GM12801 (cell line): ENCODE measurements around the gene TRAPPC2L.

Experiments used
- TF ChIP-seq, protein P1 (sequence below): IDR thresholded peaks from one replicate; pipeline ENCODE4 v1.5.1; 2011; ENCODE audit warnings: control low read depth; ENCODE audit not compliant: insufficient read length; ENCODE audit errors: extremely low read depth

The TRAPPC2L gene

DNA sequence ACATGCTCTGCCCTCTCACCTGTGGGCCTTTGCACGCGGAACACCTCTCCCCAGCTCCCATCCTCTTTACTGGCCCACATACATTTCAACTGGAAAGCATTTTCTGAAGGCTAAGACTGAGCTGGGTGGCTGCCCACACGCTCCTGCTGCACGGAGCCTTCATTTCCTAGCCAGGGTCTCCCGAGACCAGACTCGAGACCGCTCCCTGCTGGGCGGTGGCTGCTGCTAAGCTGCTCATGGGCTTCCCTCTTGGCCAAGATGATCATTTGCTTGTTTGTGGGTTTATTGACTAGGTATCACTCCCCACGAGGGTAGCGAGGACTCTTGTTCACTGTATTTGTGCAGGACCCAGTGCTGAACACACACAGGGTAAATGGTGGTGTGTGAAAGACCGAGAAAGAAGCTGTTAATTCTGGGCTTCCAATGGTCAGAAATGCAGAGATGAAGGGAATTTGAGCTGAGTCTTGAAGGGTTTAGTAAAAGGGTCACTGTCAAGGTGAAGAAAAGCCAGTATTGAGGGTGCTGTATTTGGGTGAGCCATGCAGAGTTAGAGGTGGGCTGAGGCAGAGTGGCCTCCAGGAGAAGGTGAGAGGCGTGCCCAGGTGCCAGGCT, 907 bp downstream of the TRAPPC2L start:
- TF ChIP-seq, protein P1, sequence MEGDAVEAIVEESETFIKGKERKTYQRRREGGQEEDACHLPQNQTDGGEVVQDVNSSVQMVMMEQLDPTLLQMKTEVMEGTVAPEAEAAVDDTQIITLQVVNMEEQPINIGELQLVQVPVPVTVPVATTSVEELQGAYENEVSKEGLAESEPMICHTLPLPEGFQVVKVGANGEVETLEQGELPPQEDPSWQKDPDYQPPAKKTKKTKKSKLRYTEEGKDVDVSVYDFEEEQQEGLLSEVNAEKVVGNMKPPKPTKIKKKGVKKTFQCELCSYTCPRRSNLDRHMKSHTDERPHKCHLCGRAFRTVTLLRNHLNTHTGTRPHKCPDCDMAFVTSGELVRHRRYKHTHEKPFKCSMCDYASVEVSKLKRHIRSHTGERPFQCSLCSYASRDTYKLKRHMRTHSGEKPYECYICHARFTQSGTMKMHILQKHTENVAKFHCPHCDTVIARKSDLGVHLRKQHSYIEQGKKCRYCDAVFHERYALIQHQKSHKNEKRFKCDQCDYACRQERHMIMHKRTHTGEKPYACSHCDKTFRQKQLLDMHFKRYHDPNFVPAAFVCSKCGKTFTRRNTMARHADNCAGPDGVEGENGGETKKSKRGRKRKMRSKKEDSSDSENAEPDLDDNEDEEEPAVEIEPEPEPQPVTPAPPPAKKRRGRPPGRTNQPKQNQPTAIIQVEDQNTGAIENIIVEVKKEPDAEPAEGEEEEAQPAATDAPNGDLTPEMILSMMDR = no peak

DNA sequence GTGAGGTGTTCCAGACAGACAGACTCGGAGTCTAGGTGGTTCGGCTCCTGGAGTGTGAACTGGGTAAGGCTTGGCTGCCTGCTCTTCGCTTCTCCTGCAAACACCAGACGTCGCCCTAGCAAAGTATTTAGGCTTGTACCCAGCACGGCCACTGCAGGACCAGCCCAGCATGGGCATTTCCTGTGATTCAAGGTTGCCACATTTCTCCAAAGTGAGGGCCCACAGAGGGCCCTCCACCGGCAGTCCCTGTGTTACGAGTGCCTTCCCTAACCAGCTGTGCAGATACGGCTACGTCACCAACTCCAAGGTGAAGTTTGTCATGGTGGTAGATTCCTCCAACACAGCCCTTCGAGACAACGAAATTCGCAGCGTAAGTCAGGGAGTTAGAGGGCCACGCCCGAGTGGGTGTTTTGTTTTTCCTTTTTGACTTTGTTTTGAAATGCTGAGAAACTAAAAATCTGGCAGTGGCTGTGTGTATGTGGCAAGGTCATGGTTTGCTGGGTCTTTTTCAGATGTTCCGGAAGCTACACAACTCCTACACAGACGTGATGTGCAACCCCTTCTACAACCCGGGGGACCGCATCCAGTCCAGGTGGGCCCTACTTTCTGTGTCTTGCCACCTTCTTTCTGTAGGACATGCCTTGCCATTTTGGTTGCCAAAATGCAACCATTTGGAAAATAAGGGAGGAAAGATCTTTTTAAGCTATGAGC, 2.6 kb downstream of the TRAPPC2L start:
- TF ChIP-seq, protein P1 = no peak

DNA sequence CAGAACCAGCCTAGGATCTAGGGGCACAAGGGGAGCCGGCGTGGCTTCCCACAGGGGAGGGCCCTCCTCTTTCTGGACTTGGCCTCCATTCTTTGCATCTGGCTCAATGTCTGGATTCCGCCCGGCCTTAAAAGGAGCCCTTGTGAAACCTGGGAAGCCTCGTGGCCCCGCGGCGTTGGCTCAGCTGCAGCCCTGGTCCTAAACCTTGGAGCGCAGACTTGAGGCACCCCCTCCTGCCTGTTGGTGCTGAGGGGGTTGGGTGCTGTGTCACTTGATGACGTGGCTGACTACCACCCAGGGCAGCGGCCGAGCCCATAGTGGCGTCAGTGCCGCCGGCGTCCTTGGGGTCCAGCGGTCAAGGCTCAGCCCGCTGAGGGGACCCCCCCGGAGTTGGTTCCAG, 4.4 kb downstream of the TRAPPC2L start:
- TF ChIP-seq, protein P1 = no peak

DNA sequence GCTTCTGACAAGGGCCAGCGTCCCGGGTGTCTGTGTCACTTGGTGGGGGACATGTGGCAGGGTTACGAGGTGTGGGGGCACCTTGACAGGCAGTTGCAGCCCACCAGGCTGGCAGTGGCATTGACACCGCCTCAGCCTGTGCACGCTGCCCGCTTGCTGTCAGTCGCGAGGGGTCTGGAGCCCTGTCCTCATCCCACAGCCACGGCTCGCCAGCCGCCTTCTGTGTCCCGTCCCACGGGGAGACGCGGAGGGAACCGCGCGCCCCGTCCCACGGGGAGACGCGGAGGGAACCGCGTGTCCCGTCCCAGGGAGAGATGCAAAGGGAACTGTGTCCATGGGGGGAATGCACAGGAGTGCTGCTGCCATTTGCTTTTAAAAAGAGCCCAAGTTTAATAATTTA, 6.0 kb downstream of the TRAPPC2L start:
- TF ChIP-seq, protein P1 = no peak

DNA sequence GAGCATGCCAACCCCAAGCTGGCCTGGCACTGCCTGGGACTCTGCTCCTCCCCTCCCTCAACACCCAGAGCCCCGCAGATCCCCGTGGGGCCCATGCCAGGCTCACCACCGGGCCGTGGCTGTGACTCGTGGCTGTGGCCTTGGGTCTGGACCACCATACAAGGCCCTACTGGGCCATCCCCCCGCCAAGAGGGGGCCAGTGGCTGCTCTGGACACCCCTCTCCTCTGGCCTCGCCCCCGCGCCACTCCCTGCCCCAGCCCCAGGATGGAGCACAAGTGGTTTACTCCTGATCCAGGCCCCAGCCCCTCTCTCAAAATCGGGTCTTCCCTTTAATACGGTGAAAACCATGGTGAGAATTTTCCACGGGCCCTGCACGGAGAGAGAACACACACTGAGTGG, 6.5 kb downstream of the TRAPPC2L start:
- TF ChIP-seq, protein P1 = no peak

DNA sequence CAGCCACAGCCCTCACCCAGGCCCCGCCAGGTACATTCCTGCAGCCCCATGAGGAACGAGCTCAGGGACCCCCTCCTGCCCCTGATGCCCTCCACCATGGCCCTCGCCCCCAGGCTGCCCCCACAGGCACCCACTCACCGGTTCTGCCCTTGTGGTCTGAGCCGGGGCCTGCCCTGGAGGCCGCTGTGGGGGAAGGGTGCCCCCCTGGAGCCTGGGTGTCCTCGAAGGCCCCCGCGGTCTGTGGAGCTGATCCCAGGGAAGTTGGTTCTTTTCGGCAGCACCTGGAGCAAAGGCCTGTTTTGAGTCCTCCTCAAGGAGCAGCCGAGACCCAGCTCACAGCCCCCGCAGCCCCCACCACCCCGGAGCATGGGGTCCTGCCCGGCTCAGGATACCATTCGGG, 7.2 kb downstream of the TRAPPC2L start:
- TF ChIP-seq, protein P1 = no peak

DNA sequence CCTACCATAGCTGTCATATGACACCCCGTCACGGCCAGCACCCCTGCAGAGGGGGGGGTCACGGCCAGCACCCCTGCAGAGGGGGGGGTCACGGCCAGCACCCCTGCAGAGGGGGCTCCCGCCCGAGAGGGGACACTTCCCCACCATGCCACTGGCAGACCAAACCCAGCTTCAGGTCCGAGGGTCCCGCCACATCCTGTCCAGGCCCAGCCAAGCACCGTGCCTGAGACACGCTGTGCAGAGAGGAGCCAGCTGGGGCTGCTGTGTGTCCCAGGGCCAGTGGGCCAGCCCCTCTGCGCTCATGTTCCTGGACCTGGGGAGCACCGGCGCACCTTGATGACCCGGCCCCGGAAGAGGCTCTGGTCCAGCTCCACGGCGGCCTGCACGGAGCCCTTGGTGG, 7.6 kb downstream of the TRAPPC2L start:
- TF ChIP-seq, protein P1 = no peak
